ENCODE data around the gene MTFR1L.

GRCh38 chr1:25858494-25858893 is 38.7 kb downstream of the MTFR1L start:
- TF ChIP-seq CTCF (IDR thresholded peaks at IDR 0.05; ENCODE audit: low read length) (no peak), EZH2 (IDR thresholded peaks at IDR 0.05; ENCODE audit: borderline replicate concordance, low read length) (no peak)
